ENCODE measurements around the gene PDZD4. TPM values are rescaled to one million over a fixed set of nuclear protein-coding genes. Genes with fewer than 3 reads are reported as not detected.

Gene PDZD4
- total RNA-seq, 1 donor from 2014 or later = 36.6 TPM

GRCh38 chrX:153853180-153853901 lies 23.0 kb upstream of the PDZD4 start:
- no peak for ATAC-seq
- DNase-seq (ENCODE audit: low spot score) = no peak
- intact Hi-C loops (cut with DNase I) = no loop called here

- ATAC-seq = no peak
- intact Hi-C loops (cut with DNase I) = no loop called here
Measured at GRCh38 chrX:153851981-153852380, 21.6 kb upstream of the PDZD4 start.

GRCh38 chrX:153848325-153848724 lies 18.0 kb upstream of the PDZD4 start:
- ATAC-seq (no peak), DNase-seq (ENCODE audit: low spot score) (no peak)
- intact Hi-C loops (cut with DNase I) = no loop called here

More at GRCh38 chrX:153851981-153852380, 21.6 kb upstream of the PDZD4 start:
- DNase-seq (ENCODE audit: low spot score) = no peak

- DNase-seq (ENCODE audit: low spot score) = no peak
- ATAC-seq = no peak
- intact Hi-C loops (cut with DNase I) = no loop called here
Measured at GRCh38 chrX:153845842-153846241, 15.5 kb upstream of the PDZD4 start.

GRCh38 chrX:153845195-153845594 lies 14.9 kb upstream of the PDZD4 start:
- ATAC-seq (no peak), DNase-seq (ENCODE audit: low spot score) (no peak)
- intact Hi-C loops (cut with DNase I) = no loop called here

- no peak for DNase-seq (ENCODE audit: low spot score)
- ATAC-seq = no peak
- intact Hi-C loops (cut with DNase I) = no loop called here
Measured at GRCh38 chrX:153844509-153845082, 14.3 kb upstream of the PDZD4 start.

- ATAC-seq (no peak), DNase-seq (ENCODE audit: low spot score) (no peak)
- intact Hi-C loops (cut with DNase I) = no loop called here
Measured at GRCh38 chrX:153836921-153837320, 6.6 kb upstream of the PDZD4 start.

GRCh38 chrX:153832728-153833127 lies 2.4 kb upstream of the PDZD4 start:
- intact Hi-C loops (cut with DNase I) = no loop called here
- ATAC-seq (no peak), DNase-seq (ENCODE audit: low spot score) (no peak)

- no peak for ATAC-seq
- no peak for DNase-seq (ENCODE audit: low spot score)
- intact Hi-C loops (cut with DNase I) = no loop called here
Measured at GRCh38 chrX:153831429-153832150, 1.2 kb upstream of the PDZD4 start.

- DNase-seq (ENCODE audit: low spot score) = no peak
- intact Hi-C loops (cut with DNase I) = no loop called here
- ATAC-seq = no peak
Measured at GRCh38 chrX:153830640-153831428, 490 bp upstream of the PDZD4 start.

GRCh38 chrX:153829549-153829798 lies 870 bp downstream of the PDZD4 start:
- peak; percentile 10 for ATAC-seq
- DNase-seq (ENCODE audit: low spot score) = no peak
- intact Hi-C loops (cut with DNase I) = no loop called here

GRCh38 chrX:153828723-153829548 lies 1.4 kb downstream of the PDZD4 start:
- ATAC-seq = peak; percentile 31
- no peak for DNase-seq (ENCODE audit: low spot score)

GRCh38 chrX:153828308-153828707 lies 2.0 kb downstream of the PDZD4 start:
- DNase-seq (ENCODE audit: low spot score) (no peak), ATAC-seq (no peak)
- intact Hi-C loops (cut with DNase I) = no loop called here

More at GRCh38 chrX:153828723-153829548, 1.4 kb downstream of the PDZD4 start:
- intact Hi-C loops (cut with DNase I) = no loop called here

GRCh38 chrX:153827903-153828302 lies 2.4 kb downstream of the PDZD4 start:
- DNase-seq (ENCODE audit: low spot score) (no peak), ATAC-seq (no peak)
- intact Hi-C loops (cut with DNase I) = no loop called here

- no peak for DNase-seq (ENCODE audit: low spot score)
- intact Hi-C loops (cut with DNase I) = no loop called here
Measured at GRCh38 chrX:153827016-153827415, 3.3 kb downstream of the PDZD4 start.

GRCh38 chrX:153825042-153825441 lies 5.3 kb downstream of the PDZD4 start:
- DNase-seq (ENCODE audit: low spot score) = no peak
- no peak for ATAC-seq
- intact Hi-C loops (cut with DNase I) = no loop called here

More at GRCh38 chrX:153827016-153827415, 3.3 kb downstream of the PDZD4 start:
- no peak for ATAC-seq

GRCh38 chrX:153824348-153824747 lies 6.0 kb downstream of the PDZD4 start:
- intact Hi-C loops (cut with DNase I) = no loop called here
- ATAC-seq = no peak
- no peak for DNase-seq (ENCODE audit: low spot score)

GRCh38 chrX:153821066-153821465 lies 9.3 kb downstream of the PDZD4 start:
- DNase-seq (ENCODE audit: low spot score) (no peak), ATAC-seq (no peak)
- intact Hi-C loops (cut with DNase I) = no loop called here

GRCh38 chrX:153820601-153821000 lies 9.7 kb downstream of the PDZD4 start:
- no peak for DNase-seq (ENCODE audit: low spot score)
- intact Hi-C loops (cut with DNase I) = no loop called here
- ATAC-seq = no peak
